CD4-positive, alpha-beta T cell treated with Interleukin-4 for 4 hours (primary cell): ENCODE data around the gene FSTL1.

ENCODE experiments used
- DNase-seq: peaks from one replicate; pipeline ENCODE4 v3.0.0-alpha.2; 2020

Gene FSTL1

DNA sequence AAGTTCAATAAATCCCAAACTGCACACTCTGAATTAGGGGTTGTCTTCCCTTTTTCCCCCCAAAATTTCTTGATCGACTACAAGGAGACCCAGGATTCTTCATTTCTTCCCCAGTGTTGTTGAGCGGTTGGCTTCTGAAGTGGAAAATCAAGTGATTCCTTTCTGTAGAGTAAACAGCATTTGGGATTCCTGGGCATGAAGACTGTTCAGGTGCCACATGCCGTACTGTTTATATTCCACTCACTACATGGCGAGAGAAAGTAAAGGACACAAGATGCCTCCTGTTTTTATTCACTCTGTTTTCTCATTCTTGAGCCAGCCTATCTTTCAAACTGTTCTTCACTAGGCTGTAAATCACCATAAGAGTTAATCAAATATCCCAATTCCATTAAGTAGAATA lies 12.6 kb downstream of the FSTL1 start:
- no peak for DNase-seq

DNA sequence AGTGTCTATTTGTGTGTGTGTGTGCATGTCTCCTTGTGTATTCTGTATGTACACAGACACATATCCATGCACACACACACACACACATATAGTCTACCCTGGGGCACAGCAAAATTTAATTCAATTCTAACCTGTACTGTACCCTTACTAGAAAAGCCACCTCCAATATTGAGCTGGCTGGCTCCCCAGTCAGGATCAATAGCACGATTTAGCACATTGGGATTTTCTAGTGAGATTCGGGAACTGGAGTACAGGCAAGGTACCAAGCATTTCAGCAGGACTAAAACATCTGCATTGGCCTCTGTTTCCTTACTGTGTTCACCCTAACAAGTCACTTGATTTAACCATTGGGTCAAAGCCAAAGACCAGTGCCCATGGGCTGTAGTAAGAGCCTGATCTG lies 13.2 kb downstream of the FSTL1 start:
- DNase-seq = no peak

DNA sequence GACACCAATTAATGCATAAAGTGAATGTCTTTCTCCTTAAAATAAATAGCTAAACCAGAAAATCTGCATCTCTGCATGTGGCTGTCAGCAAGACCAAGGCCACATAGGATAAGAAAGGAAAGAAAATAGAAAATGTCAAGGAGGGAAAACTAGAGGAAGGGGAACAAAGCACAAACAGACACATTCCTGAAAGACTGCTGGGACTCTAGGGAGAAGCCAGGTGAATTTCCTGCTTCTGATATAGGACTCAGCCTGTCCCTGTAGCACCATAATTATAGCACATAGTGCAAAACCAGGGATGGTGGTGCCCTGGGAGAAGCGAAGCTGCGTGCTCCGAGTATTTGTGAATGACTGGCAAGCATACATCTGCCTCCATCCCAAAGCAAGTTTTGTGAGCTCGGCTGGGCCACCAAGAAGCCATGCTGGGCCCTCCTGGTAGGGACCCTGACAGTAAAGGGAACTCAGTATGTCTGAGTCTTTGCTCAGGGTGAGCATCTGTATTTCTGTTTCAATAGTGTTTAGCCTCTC lies 14.2 kb downstream of the FSTL1 start:
- no peak for DNase-seq

DNA sequence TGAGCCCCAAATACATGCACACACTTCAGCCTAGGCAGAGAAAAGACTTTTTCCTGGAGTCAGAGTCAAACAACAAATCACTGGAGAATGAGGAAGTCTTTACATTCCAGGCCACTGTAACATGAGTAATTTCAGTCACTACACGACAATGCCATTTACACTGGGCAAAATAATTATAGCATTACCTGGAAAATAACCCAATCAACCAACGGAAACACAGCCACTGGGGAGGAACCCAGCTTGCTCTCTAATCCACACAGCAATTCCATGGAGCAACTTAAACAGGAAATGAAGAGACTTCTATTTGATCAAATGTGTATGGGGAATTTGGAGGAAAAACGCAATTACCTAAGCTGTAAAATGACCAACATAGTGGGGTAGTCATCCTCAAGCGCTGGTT lies 15.2 kb downstream of the FSTL1 start:
- DNase-seq = no peak

DNA sequence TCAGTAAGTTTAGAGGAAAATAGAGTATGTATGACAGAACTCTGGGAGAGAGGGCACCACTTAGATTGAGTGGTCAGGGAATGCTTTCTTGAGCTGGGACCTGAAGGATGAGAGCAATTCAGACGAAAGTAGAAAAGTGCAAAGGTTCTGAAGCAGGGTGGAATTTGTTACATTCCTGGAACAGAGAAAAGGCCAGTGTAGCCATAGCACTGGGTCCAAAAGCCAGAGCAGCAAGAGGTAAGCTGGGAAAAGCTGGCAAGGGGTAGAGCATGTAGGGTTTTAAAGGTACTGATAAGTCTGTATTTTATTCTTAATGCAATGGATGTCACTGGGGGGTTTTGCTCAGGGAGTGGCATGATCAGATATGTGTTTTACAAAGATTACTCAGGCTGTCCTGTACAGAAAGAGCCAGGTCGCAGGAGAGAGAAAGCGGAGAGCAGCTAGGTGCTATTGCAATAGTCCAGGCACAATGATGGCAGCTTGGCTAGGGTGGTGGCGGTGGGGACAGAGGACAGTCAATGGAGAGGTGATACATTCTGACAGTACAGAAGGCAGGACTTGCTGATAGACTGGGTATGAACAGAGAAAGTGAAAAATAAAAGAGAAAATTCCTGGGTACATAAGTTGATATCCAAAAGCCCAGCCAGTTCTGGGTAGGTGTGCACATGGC lies 17.0 kb downstream of the FSTL1 start:
- DNase-seq = no peak

DNA sequence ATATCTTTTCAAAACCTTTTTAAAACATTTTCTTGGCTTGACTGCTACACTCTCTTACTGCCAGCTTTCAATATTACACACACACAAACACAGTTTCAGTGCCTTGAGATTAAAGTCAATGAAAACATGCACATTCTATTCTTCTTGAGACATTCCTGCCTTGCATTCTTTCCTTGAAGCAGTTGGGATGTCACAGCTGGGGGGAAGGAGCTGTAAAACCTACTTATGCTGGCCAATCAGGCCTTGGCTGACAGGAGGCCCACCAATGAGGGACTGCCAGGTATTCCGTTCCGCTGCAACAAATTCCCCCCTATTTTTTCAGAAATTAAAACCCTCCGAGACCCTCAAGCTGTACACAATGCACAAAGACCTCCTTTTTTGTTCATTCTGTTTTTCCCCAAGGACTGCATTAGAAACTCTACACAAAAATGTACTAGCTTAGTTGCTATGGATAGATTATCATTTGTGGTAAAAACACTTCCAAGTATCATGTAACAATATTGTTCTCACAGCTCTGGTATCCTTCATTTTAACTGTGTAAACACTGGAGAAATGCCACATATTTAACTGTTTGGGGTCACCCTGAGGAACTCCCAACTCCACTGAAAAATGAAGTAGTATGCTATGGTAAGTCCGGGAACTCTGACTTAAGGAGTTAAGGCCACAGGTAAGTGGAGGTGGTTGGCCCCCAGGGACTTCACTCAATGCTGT lies 18.5 kb downstream of the FSTL1 start:
- no peak for DNase-seq

DNA sequence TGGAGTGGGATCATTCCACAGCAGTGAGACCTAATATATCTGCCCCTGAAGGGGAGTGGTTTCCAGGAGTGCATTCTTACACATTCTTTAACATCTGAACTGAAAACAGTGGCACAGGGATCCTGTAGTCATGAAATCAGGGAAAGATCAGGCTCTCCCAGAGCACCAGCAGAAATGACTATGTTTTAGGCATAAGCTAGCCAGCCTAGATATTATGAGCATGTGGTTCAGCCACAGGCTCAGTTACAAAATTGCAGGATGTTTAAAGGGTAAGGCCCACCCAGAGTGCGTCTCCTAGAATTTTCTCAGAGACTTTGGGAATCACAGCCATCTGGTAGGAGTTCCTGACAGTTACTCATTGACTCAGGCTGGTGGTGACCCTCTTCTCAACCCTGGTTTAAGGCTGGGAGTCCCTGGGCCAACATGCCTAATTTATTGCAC lies 20.9 kb downstream of the FSTL1 start:
- no peak for DNase-seq

DNA sequence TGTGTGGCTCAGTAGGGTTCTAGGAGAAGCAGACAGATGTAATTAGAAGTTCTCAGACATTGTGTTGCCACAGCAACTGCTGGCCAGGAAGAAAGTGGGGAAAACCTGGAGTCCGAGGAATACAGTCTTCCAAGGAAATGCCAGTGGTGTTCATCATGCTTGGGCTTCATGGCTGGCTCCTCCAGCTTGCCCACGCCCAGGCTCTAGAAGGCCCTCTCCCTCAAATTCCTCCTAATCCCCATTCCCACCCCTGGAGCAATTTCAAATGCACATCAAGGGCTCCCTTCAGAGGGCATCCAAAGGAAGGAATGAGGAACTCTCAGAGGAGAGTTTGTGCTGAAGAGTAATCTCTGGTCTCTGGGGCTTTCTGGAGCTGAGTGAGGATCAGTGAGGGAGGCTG lies 21.9 kb downstream of the FSTL1 start:
- no peak for DNase-seq

DNA sequence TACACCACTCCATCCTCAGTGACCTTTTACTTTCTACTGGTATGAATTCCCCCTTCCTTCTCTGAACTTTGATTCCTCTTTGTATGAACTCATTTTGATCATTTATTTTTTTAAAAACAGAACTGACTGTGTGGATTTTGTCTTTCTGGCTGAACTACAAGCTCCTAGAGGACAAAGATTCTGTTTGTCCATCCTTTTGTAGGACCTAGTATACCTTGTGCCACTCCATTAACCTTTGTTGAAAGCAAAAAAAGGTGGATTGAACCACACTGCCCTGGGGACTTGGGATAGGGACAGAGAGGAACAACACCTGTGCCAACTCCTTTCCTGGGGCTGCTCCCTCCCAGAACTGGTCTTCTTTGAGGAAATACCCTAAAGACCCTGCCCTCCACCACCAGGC lies 23.6 kb downstream of the FSTL1 start:
- no peak for DNase-seq

DNA sequence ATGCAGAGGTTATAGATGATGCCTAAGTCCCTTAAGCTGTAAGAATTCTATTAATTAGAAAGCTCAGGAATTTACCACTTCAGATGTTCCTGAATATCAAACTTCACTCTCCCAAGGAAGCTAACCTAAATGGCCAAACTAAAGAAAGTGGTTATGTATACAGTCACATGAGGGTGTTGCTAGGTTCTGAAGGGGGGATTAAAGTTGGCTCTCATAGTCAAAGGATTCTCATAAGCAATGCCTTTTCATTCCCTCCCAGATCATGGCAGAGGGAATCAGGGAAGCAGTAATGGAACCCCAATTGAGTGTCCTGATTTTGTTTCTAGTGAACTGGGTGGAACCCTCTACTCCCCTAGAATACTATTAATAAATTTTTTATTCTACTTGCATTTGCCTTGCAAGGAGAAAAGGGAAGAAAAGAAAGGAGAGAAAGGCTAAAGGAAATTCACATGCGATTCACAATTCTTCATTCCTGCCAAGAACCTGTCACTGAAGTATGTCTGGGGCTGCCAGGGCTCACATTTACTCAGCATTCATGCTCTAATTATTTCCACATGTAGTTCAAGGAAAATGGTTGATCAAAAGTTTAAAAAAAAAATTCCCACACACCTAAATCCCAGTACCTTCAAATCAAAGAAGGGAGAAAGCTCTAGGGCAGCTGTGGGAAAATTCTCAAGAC lies 25.1 kb downstream of the FSTL1 start:
- DNase-seq = no peak

DNA sequence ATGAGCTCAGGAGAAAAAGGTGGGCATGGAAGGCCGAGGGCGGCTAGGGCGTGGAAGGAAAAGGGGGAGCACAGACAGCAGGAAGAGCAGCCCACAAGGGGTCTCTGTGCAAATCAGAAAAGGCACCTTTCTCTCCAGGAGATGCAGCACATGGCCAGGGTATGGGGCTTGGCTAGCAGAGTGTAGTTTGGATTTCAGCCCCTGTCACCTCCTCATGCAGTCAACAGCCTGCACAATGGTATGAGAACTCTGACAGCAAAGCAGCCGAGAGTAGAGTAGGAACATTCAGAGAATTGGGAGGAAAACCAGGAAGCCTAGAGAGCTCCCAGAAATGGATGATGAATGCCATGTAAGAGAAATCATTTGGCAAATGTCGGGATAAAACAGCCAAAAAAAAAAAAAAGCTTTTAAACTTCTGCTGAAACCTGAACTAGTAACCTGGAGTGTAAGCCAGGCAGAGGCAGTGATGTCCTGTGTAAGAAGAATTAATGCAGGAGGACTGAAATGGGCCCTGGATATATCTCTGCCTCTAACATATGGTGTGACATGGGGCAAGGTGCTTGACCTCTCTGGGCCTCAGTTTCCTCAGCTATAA lies 25.7 kb downstream of the FSTL1 start:
- DNase-seq = no peak

DNA sequence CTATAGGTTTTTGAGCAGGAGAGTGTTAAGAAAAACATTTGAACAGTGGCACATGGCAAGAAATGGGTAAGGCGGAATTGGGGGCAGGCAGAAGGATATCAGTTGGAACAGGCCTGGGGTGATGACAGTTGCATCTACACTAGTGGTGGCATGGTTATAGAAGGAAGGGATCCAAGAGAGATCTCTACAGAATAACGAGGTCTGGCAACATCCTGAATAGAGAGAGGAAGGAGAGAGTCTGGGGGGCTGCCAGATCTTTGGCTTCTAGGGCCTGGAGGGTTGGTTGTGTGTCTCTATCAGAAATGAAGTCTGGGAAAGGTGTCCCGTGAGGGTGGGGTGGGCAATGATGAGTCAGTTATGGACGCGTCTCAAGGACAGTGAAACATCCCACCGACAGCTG lies 26.3 kb downstream of the FSTL1 start:
- DNase-seq = no peak

DNA sequence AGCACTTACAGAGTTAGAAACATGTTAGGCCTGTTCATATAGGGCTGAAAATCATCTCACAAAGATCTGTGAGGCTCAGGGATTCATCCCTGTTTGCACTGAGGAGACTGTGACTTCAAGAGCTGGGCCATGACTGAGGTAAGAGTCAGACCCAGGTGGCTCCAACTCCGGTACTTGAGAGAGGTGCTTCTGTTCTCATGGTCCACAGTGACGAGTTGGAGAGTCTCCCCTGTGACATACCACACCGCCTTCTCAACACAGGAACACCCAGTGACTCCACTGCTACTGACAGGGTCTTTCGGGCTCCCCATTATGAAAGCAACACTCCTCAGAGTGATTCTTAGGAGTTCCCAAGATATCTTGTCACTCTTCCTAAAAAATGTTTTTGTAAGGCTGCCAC lies 27.4 kb downstream of the FSTL1 start:
- no peak for DNase-seq

DNA sequence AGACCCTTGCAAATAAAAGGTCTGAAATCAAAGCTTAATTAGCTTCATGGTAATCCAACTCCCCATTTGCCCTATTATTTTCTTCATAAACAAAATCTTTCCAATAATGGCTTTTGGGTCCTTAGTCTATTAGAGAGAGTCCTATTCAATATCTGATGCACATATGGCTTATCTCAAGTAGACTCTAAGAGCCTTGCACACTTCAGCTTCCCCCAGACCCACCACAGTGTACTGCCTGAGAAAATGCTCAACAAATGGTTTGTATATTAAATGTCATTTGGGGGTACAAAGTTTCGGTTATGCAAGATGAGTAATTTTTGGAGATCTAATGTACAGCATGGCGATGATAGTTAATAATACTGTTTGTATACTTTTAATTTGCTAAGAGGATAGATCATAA lies 28.9 kb downstream of the FSTL1 start:
- no peak for DNase-seq

DNA sequence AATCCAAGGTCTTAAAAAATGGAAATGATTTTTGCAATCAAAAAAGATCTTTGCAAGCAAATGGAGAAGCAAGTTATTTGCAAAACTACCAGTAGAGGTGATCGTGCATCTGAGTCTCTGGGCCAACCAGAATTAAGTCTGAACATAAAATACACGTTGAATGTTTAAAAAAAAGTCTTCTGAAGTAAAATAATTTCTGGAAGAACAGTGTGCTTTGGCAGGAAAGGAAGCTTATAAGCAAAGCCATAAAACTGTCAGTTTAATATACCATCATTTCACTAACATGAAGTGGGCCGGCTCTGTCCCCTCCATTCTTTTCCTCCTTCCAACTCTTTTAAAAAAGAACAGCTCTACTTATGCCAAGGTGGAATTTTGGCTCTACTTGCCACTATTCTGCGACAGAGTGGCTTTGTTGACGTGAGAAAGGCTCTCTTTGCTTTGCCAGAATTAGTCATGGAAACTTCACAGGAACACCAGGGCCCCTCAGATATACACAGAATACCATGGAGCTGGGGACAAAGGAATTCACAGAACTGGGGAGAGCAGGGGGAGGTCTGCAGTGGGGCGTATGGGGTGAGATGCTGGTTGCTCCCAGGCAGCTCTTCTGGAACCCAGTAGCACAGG lies 29.8 kb downstream of the FSTL1 start:
- no peak for DNase-seq

DNA sequence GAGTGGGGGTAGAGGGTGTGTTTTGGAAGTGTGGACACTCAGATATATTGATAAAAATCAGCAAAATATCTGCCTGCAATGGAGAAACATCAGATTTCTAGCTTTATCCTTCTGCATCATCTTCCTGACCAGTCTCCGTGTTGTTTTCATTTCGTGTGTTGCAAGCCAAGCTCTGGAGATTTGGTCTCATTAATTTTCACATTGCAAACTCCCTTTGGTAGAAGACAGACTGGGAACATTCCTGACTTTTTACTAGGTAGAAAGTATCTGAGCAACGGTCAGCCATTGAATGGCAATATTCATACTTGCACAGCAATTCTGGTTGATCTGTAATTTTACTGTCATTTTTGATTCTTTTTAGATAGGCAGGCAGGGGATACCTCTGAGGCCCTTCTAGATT lies 30.4 kb downstream of the FSTL1 start:
- DNase-seq = no peak

DNA sequence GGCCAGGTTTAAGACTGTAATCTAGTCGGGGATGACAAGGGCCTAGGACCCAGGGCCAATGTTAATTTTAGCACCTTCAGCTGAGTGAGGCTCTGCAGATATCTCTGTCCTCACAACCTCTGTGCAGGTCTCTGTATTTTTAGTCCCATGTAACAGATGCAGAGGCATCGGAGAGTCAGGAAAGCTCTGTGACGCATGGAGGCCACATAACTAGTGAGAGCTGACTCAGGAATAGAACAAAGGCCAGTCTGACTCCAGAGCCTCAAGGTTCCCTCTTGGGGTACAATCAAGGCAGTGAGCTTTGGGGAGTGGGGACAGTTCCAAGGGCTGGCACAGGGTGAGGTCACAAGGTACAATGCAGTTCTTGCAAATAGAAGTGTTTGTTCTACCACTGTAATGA lies 31.0 kb downstream of the FSTL1 start:
- DNase-seq = no peak

DNA sequence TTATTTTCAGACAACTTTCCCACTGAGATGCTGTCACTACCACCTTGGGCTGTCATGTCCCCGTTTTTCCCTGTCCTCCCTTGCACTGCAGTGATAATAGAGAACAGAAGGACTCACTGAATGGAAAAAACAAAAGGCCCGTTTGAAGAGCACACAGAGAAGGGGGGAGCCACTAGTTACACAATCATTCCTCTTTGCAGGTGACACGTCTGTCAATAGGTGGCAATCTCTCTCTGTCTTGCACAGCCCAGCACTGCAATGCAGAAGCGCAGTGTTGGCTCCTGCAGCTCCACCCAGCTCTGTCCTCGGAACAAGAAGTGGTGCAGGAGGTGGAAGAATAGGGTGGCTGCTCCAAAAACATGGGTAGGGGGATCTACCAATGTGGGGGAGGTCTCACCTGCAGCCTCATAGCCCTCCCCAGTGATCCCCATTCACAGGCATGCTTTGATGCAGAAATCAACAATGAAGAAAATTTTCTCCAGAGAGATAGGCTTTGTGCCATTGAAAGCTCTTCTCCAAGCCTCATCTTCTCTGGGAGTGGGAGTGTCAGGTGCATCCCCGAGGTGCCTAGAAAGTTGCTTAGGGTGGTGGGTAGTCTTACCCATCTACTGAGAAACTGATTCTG lies 31.8 kb downstream of the FSTL1 start:
- DNase-seq = peak; percentile 35

DNA sequence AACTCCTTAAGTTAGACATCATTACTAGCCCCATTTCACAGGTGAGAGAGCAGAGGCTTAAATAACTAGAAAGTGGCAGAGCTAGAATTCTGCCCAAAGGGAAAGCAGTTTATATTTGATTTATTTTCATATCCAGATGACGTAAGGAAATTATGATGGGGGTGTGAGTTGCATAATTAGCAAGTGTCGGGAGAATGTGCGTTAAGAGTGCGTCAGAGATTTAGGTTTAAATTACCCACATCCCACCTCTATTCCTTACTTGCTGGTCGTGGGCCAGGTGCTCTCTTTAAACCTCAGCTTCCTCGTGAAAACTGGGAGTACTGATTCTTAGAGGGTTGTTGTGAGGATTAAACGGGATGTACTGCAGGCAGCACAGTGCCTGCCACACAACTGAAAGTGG lies 32.3 kb downstream of the FSTL1 start:
- no peak for DNase-seq

DNA sequence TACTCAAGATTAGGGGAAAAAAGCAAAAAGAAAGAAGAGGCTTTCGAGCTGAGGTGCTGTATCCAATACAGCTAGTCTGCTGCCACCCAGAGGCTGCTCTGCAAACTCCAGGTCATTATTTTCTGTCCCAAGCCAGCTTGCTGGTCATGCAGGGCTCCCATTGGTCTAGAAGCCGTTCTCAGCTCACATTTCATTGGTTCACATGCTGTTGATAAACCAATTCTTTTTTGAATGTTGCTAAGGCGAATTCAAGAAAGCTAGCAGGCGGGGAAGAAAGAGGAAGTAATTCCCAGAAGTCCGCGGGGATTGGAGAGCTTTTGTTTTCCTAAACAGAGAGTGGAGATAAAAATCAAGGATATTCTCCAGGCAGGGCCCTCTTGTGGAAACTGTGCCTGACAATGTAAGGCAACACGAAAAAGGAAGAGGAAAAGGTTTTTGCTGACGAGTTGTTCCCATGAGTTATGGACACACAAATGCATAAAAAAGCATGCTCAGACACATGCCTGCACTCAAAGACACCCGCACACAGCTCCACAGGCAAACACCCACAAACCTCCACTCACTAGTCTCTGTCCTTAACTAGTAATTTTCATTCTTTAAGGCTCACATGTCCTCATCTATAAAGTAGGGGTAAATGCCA lies 33.4 kb downstream of the FSTL1 start:
- peak; percentile 88 for DNase-seq

DNA sequence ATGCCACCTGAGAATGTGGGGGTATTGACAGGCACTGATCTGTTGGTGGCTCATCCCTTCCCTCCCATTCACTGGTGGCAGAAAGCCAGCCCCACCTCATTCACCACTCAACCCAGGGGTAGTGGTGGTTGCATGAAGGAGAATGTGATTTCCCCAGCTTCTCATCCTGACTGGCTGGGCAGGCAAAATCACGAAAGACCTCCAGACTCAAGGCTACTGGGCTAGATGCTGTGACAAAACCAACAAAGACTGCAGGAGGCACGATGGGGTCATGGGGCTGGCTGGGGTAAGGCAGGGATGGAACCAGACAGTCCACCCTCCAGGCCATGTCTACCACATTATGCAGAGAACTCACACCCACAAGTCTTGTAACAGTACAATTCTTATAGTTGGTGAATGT lies 33.9 kb downstream of the FSTL1 start:
- no peak for DNase-seq

DNA sequence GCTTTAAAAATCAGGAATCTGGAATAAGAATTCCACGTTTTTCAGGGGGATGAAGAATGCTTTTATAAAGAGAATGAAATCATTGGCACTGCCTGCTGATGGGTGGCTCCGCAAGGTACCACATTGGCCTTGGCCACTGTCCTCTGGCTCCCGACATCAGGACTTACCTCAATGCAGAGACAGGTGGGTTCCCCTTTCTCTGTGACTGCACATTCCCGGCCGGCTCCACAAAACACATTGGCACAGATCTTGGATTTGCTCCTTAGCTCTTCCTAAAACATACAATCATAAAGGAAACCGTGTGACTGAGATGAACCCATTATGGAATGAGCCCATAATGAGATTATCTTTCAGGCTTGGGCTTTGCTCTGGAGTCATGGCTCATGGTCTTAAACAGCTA lies 35.0 kb downstream of the FSTL1 start:
- no peak for DNase-seq
